ENCODE data around the gene C16orf92.

Gene C16orf92

DNA sequence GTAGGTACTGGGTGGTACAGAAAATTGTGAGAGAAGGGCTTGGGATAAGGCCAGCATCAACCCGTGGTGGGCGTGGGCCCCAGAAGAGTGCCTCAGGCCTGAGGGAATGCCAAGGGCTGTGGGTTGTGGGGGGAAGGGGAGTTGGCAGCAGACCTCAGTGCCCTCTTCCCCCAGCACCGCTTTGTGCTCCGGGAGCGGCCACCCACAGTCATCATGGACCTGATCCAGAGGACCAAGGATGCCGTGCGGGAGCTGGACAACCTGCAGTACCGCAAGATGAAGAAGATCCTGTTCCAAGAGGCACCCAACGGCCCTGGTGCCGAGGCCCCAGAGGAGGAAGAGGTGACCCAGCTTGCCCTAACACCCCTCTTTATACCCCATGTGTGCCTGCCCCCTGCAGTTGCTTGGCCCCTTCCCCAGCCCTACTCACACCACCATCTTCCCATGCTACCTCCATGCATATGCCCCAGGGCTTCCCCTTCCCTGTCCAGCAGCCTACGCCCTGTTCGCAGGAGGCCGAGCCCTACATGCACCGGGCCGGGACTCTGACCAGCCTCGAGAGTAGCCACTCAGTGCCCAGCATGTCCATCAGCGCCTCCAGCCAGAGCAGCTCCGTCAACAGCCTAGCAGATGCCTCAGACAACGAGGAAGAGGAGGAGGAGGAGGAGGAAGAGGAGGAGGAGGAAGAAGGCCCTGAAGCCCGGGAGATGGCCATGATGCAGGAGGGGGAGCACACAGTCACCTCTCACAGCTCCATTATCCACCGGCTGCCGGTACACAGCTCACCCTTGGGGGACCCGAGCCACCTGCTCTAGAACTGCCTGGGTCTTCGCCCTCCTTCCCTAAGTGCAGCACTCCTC, 40.2 kb upstream of the C16orf92 start:
- Histone ChIP-seq H2AFZ (no peak overlapping the region), H3K27ac (no peak overlapping the region), H3K9me3 (ENCODE audit: control insufficient read depth, low read length) (no peaks in the 10 kb centered on the region), H3K4me3 (ENCODE audit: low read depth, low read length) (no peak overlapping the region), H3K4me2 (ENCODE audit: low read length) (no peak overlapping the region), H3K4me1 (no peaks in the 10 kb centered on the region), H3K9ac (no peak overlapping the region), H3K36me3 (ENCODE audit: control insufficient read depth, insufficient read depth, low read length) (no peaks in the 10 kb centered on the region), H3K27me3 (ENCODE audit: control insufficient read depth, insufficient read depth, low read length) (no peaks in the 10 kb centered on the region), H3K79me2 (peaks cover 2% of the 10 kb centered on the region)
- no peak for TF ChIP-seq CTCF (IDR thresholded peaks at IDR 0.05)

DNA sequence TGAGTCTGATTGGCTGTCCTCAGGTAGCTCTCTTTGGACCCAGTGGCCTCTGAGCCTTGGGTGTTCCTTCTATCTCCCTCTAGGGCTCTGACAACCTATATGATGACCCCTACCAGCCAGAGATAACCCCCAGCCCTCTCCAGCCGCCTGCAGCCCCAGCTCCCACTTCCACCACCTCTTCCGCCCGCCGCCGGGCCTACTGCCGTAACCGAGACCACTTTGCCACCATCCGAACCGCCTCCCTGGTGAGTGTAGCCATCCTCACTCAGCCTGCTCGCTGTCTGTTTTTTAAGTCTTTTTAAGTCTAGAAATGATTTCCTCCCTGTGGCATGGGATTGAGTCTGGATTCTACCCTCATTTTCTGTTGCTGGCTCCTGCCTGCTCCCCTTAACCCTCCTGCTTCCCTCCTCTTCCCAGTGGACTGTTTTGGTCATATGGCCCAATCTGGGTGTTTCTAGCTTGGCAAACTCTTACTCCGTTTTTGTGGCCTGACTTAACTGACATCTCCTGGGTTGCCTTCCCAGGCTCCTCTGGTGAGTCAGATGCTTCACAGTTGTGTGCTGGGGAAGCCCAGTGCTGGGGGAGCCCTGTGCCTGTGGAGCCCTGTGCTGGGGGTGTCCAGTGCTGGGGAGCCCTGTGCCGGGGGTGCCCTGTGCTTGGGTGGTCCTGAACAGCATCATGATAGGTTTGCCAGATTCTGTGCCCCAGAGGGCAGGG, 39.4 kb upstream of the C16orf92 start:
- Histone ChIP-seq H3K27ac (no peak overlapping the region), H3K4me3 (ENCODE audit: low read depth, low read length) (no peak overlapping the region), H3K9ac (no peak overlapping the region)

DNA sequence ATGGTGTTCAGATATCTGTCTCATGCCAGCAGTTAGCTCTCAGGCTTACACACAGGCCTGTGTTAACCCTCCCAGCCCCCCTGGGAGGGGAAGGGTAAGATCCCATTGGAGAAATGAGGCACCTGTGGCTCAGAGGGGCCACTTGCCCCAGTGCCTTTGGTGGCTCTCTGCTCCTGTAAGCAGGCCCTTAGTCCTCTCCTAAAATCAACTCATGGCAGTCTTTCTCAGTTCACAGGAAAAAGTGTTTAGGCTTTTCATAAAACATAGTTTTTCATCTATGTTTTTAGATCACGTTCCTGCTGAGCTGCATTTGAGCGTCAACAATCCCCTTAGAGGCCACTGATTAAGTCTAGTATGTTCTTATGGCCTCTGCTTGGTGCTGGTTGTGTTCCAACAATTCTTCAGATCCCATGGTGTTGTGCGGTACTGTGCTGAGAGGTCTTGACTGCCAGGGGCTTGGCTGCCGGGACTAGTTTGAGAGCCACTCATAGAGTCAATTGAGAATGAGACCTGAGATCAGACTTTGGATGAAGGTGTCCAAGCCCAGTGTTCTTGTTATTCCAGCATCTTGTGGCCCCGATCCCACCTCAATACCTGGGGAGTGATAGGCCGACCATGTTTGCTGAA, 38.7 kb upstream of the C16orf92 start:
- H3K79me2 ChIP-seq: no peaks in the 10 kb centered on the region

More for the DNA sequence above, 39.4 kb upstream of the C16orf92 start:
- no peaks in the 10 kb centered on the region for H3K36me3 ChIP-seq (ENCODE audit: control insufficient read depth, insufficient read depth, low read length)
- no peaks in the 10 kb centered on the region for H3K9me3 ChIP-seq (ENCODE audit: control insufficient read depth, low read length)
- H3K27me3 ChIP-seq (ENCODE audit: control insufficient read depth, insufficient read depth, low read length): no peaks in the 10 kb centered on the region
- no peak overlapping the region for H2AFZ ChIP-seq
- no peaks in the 10 kb centered on the region for H3K79me2 ChIP-seq
- H3K4me1 ChIP-seq: no peaks in the 10 kb centered on the region
- H3K4me2 ChIP-seq (ENCODE audit: low read length): no peak overlapping the region
- no peak for TF ChIP-seq CTCF (IDR thresholded peaks at IDR 0.05)

DNA sequence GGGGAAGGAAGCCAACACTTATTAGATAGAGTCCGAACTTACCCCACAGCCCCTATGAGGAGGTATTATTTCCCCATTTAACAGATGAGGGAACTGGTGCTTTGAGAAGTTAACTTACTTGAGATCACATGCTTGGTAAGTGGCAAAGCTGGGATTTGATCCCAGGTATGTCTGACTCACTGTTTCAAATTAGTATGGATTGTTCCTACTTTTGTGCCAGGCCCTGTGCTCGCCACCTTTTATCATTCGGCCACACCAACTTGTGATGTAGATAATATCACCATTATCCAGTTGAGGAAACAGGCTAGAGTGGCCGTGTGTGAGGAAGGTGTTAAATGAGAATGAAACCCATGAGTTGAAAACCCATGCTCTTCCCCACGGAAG, 38.2 kb upstream of the C16orf92 start:
- H3K79me2 ChIP-seq: no peaks in the 10 kb centered on the region

More for the DNA sequence above, 38.7 kb upstream of the C16orf92 start:
- no peaks in the 10 kb centered on the region for H3K4me1 ChIP-seq
- H3K4me3 ChIP-seq (ENCODE audit: low read depth, low read length): no peak overlapping the region
- no peak overlapping the region for H3K27ac ChIP-seq
- no peaks in the 10 kb centered on the region for H3K9me3 ChIP-seq (ENCODE audit: control insufficient read depth, low read length)
- H2AFZ ChIP-seq: no peak overlapping the region
- H3K36me3 ChIP-seq (ENCODE audit: control insufficient read depth, insufficient read depth, low read length): no peaks in the 10 kb centered on the region
- no peaks in the 10 kb centered on the region for H3K27me3 ChIP-seq (ENCODE audit: control insufficient read depth, insufficient read depth, low read length)
- no peak overlapping the region for H3K9ac ChIP-seq
- TF ChIP-seq CTCF (IDR thresholded peaks at IDR 0.05): no peak
- H3K4me2 ChIP-seq (ENCODE audit: low read length): no peak overlapping the region

More for the DNA sequence above, 38.2 kb upstream of the C16orf92 start:
- no peak for TF ChIP-seq CTCF (IDR thresholded peaks at IDR 0.05)
- Histone ChIP-seq H3K27me3 (ENCODE audit: control insufficient read depth, insufficient read depth, low read length) (no peaks in the 10 kb centered on the region), H3K4me2 (ENCODE audit: low read length) (no peak overlapping the region), H2AFZ (no peak overlapping the region), H3K4me1 (no peaks in the 10 kb centered on the region), H3K36me3 (ENCODE audit: control insufficient read depth, insufficient read depth, low read length) (no peaks in the 10 kb centered on the region), H3K4me3 (ENCODE audit: low read depth, low read length) (no peak overlapping the region), H3K9me3 (ENCODE audit: control insufficient read depth, low read length) (no peaks in the 10 kb centered on the region), H3K9ac (no peak overlapping the region), H3K27ac (no peak overlapping the region)
